ENCODE results near the gene RAET1G.
"Not testable (repeated sequence)": the region's sequence is repeated elsewhere in the genome, so short reads cannot be mapped to it uniquely, and the experiment has no call there.

RAET1G gene

DNA sequence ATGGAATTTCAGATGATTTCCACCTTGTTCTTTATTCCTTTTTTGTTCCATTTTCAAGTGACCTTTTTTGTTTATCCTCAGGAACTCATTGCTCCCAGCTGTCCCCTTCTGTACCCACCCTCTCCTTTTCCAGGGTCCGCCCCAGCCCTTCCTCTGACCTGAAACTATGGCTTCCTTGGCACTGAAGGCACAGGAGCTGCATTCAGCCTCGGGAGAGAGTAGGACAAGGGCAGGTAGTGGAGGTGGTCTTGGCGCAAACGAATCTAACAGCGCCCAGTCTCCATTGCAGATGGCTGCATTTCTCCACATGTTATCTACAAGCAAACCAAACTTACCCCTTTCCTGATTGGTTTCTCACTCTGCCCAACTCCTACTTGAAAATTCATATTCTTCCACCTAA, 10.1 kb upstream of the RAET1G start:
- no peak for DNase-seq

GRCh38 chr6:149931501-149931900, 8.6 kb upstream of the RAET1G start:
- no peak for DNase-seq

GRCh38 chr6:149929422-149929821, 6.5 kb upstream of the RAET1G start:
- no peak for DNase-seq

DNA sequence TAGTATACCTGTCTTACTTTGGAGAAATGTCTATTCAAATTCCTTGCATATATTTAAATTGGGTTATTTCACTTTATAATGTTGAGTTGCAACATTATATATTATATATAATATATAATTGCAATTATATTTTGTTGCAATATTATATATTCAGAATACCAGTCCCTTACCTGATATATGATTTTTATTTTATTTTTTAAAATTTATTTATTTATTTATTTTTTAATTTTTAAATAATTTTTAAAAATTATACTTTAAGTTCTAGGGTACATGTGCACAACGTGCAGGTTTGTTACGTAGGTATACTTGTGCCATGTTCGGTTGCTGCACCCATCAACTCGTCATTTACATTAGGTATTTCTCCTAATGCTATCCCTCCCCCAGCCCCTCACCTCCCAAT, 4.1 kb upstream of the RAET1G start:
- DNase-seq: not testable (repeated sequence)

DNA sequence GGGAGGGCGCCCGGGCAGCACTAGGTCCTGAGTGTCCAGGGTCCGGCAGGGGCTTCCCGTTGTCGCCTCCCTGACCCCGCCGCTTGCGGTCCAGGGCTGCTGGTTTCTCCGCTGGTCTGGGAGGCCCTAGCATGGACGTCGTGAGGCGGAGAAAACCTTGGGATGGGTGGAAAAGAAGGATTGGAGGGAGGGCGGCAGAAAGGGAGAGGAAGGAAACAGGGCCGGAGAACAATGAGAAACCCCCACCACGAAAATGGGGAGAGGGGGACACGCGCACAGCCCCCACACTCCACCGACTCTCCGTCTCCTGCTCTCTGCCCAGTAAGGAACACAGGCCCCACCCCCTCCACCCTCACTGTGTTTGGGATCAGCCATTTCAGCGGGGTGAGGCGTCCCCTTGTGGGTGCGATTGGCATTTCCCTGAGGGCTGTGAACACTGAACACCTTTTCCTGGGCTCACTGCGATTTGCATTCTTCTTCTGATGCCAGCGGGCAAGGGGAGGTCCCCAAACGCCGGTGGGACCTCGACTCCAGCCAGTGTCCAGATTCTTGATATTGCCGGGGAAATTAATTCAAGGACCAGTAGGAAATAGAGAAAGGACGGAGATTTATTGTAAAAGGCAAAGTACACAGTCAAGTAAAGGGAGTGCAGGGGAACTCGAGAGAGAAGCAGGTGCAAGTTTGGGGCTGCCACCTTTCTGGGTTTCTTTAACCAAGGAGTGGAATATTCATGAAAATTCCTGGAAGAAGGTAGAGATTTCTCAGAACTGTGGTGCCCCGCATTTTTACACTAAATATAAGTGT, 3.3 kb upstream of the RAET1G start:
- DNase-seq: peak; percentile 66

GRCh38 chr6:149925253-149925973, 2.5 kb upstream of the RAET1G start:
- DNase-seq: no peak

DNA sequence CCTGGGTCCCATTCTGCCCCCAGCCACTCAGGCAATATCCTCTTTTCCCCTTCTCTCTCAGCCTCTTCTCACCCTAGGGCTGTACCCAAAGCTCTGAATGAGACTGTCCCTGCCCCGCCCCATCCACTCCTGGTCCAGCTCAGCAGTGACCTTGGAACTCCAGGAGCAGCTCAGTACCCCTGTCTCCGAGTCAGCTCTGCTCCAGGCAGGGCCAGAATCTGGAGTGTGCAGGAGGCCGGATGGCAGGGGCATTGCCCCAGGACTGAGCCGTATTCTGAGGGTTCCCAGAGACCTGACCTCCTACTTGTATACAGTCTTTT, 2.0 kb upstream of the RAET1G start:
- no peak for DNase-seq

- no peak for DNase-seq
These were observed 1.4 kb upstream of the RAET1G start for GRCh38 chr6:149924206-149924932.

- no peak for DNase-seq
These were observed 536 bp upstream of the RAET1G start for GRCh38 chr6:149923327-149923986.

GRCh38 chr6:149922091-149922490, 830 bp downstream of the RAET1G start:
- not testable (repeated sequence) for DNase-seq

DNA sequence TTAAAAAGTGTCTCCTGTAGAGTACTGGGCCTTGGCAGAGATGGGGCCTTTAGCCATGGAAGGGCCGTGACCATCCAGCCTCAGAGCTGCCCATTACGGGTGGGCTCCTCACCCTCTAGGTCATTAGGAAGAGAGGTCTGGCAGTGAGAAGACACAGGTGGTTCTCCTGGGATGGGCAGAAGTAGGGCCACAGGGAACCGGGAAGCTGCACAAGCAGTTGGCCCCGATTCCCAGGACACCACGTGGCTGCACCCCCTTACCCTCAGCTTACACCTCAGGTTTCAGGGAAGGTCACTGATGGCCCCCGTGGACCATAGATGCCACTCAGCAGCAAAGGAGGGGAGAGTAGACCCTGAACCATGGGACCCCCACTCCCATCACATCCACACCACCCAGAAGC, 1.6 kb downstream of the RAET1G start:
- DNase-seq: no peak

GRCh38 chr6:149919834-149920225, 3.1 kb downstream of the RAET1G start:
- DNase-seq: no peak

GRCh38 chr6:149919126-149919833, 3.6 kb downstream of the RAET1G start:
- DNase-seq: not testable (repeated sequence)

DNA sequence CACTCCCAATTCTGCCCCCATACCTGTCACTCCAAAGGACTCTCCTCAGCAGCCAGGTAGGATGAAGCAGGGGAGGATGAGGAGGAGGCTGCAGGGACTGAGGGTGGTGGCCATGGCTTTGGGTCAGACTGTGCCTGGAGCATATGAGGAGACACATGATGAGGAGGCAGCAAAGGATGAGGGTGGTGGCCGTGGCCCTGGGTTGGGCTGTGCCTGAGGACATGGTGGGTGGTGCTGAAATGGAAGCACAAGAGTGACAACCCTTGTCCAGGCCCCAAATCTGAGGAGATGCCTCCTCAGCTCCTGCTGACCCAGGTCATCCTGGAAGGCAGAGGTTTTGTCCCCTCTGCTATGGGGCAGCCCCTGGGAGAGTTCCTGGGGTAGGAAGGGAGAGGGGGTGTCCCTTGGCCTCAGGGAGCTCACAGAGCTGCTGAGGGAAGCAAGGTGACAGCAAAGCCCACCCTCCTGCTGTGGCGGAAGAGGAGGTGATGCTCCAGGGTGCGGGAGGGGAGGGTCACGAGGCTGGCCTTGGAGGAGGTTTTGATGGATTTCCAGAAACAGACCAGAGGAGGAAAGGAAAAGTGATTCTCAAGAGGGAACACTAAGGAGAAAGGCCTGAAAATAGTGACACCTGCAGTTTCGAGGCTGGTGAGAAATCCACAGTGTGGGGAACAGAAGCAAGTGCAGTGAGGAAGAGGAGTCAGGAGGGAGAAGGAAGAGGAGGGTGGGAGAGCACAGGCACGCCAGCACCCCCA, 4.6 kb downstream of the RAET1G start:
- no peak for DNase-seq

GRCh38 chr6:149917679-149918078, 5.2 kb downstream of the RAET1G start:
- no peak for DNase-seq

DNA sequence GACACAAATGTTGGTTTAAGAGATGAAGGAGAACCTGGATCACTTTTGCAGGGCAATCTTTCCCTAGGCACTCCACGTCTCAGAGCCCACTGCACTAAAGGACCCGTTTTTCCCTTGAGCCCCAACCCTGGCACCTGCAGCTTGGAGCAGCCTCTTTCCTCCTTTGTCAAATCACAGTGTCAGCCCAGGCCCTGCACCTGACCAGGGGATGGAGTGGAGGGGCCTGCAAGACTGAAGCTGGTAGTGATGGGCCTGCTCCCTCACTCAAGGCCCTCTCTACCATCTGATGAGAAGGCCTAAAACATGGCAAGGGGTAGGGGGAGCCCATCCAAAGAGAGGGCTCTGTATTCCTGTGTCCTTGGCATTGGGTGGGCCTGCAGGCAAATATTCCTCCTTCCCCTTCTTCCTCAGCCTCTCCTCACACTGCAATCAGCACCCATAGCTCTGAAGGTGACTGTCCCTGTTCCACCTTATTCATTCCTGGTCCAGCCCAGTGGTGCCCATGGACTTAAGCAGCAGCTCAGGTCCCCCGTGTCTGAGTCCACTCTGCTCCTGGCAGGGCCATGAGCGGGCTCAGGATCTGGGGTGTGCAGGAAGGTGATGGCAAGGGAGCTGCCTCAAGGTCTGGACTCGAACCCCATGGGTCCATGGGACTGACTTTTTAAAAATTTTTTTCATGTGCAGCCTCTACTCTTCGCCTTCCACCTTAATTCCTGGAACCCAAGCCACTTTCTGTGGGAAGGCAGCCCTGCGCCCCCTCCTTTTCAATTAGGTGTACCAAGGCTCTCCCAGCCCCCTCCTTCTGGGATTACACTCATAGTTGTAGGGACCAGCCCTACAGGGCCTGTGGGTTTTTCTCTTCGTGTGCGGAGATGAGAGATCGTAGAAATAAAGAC, 6.7 kb downstream of the RAET1G start:
- no peak for DNase-seq

DNA sequence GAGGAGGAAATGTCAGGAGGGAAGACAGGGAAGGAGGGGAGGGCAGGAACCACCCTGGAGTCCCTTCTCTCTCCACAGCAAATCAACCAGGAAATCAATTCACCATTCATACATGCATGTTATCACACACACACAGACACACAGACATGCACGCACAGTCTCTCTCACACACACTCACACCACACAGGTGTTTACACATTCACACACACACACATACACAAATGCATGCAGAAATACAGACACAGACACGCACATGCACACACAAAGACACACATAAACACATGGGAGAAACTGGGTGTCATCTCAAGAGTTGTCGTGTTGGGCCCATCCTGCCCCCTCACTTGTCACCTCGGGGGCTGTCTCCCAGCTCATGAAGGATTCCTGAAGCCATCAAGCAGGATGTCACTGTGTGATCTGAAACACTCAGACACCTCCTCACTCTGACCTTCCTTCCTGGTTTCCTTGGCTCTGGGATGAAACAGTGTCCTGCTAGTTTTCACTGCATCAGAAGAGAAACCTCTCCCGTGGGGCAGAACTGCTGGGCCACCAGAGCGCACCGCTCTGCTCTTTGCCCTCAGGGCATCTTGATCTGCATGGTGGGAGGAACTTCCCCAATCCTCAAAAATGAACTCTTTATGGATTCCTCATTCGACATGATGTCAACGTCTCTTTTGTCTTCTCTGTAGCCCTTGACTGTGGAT, 9.2 kb downstream of the RAET1G start:
- DNase-seq: no peak

DNA sequence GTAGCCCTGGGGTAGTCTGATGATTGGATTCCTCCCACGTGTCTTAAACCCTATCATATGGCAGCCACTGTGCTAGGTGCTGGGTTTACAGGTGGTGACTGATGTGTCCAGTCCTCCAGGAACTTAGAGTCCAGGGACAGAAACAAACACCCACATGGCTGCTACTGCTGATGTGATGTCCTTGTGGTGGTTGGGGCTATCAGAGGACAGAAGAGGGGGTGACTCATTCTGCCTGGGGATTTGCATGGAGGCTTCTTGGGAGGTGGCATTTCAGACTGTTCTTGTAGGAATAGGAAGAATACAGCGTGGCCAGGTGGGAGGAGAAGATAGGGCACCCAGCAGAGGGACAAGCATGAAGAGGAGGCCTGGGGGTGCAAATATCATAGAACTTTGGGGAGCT, 9.8 kb downstream of the RAET1G start:
- no peak for DNase-seq

DNA sequence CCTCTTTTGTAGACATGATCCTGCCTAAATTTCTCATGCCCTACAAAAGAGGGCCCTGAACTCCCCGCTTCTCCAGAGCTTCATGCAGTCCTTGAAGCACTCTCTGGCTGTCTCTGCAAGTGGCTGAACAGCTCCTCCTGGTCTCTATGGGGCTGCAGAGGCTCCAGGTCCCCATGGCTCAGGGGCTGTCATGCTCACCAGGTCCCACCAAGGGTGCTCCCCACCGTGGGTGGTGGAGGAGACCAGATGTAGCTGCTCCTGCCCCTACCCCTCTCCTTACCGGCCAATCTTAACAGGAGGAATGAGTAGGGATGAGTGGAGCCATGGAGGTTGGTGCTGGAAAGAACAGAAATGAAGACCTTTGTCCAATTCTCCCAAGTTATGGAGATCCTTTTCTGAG, 10.2 kb downstream of the RAET1G start:
- DNase-seq: not testable (repeated sequence)

DNA sequence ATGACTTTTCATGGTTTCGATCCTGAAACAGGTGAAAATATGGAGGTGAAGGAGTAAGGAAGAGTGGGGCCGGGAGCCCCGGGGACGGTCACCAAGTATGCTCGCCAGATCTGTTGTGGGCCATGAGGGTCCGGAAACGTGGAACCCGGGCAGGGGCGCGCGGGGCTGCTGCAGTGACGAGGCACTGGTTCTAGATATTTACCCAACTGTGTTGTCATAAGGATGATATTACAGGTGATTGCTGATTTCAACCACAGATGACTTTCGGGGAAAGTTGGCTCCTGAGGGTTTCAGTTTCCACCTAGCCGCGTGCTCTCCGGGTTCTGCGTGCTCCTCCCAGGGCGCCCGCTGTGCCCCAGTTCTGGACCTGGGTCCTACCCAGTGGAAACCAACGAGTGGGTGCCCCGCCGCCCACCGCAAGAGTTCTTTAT, 12.2 kb downstream of the RAET1G start:
- DNase-seq: no peak

Data from stimulated activated naive CD4-positive, alpha-beta T cell treated with Interleukin-2 at 50 U/mL for 16 hours (primary cell).